Breast epithelium (tissue), 3 donors: Measurements from ENCODE around the gene MRPS17.

Source experiments
- POLR2A ChIP-seq: fragments of 450-650 bp; IDR thresholded peaks from one replicate; pipeline ENCODE4 v1.6.1; 2016; ENCODE audit warnings: antibody characterized with exemption, mild to moderate bottlenecking, moderate library complexity
- TF ChIP-seq, protein P1 (sequence below), 3 donors: fragments of 450-650 bp; IDR thresholded peaks; one replicate each; pipeline ENCODE4 v1.5.1; 2016 to 2017; ENCODE audit warnings: antibody characterized with exemption in 3 of 3, mild to moderate bottlenecking in 3 of 3, moderate library complexity in 3 of 3

- TF ChIP-seq, protein P1, sequence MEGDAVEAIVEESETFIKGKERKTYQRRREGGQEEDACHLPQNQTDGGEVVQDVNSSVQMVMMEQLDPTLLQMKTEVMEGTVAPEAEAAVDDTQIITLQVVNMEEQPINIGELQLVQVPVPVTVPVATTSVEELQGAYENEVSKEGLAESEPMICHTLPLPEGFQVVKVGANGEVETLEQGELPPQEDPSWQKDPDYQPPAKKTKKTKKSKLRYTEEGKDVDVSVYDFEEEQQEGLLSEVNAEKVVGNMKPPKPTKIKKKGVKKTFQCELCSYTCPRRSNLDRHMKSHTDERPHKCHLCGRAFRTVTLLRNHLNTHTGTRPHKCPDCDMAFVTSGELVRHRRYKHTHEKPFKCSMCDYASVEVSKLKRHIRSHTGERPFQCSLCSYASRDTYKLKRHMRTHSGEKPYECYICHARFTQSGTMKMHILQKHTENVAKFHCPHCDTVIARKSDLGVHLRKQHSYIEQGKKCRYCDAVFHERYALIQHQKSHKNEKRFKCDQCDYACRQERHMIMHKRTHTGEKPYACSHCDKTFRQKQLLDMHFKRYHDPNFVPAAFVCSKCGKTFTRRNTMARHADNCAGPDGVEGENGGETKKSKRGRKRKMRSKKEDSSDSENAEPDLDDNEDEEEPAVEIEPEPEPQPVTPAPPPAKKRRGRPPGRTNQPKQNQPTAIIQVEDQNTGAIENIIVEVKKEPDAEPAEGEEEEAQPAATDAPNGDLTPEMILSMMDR (IDR thresholded peaks at IDR 0.05), result no peak
- TF ChIP-seq POLR2A, result no peak
Measured at GRCh38 chr7:55917771-55918170, 33.9 kb upstream of the MRPS17 start.
